ENCODE data around the gene TDP1. TPM values are rescaled to one million over a fixed set of nuclear protein-coding genes. Genes with fewer than 3 reads are reported as not detected.
"Not testable (repeated sequence)": the region's sequence is repeated elsewhere in the genome, so short reads cannot be mapped to it uniquely, and the experiment has no call there.

The TDP1 gene
- total RNA-seq, 2 experiments from 2014 or later: 65.9 to 75.3 TPM

DNA sequence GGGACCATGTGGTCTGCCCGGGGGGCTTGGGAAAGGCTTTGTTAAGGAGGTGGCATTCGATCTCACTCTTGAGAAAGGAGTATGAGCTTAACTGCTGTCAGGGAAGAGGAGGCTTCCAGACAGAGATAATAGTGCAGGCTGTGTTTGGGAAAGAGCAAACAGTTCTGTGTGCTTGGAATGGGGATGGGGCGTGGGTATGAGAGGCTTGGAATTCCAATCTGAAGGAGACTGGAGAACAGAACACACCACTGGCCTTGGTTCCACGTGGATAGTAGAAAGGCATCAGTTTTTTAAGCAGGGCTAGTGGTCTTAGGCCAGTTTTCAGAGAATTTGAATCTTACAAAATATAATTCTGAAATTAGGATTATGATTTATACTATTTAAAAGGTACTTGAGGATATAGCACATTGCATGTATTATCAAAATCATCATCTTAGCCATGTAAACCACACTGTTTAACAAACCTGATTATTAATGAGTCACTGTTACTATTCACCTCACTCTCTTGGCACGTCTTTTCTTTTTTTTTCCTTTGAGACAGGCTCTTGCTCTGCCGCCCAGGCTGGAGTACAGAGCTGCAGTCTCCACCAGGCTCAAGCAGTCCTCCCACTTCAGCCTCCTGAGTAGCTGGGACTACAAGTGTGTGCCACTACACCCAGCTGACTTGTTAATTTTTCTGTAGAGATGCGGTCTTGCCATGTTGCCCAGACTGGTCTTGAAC lies 67.6 kb downstream of the TDP1 start:
- no peak for DNase-seq (ENCODE audit: low spot score)
- Histone ChIP-seq H3K27ac (ENCODE audit: low read depth, low read length, poor library complexity, severe bottlenecking) (no peak overlapping the region), H4K20me1 (ENCODE audit: insufficient read depth, low read length) (no peaks in the 10 kb centered on the region), H3K79me2 (ENCODE audit: insufficient read depth, low read depth, low read length) (no peaks in the 10 kb centered on the region), H3K9me3 (ENCODE audit: low read length) (no peaks in the 10 kb centered on the region), H2AFZ (ENCODE audit: low read length) (no peak overlapping the region), H3K36me3 (ENCODE audit: insufficient read depth, low read length) (peaks cover 88% of the 10 kb centered on the region), H3K4me3 (ENCODE audit: low read depth, low read length, poor library complexity, severe bottlenecking) (no peak overlapping the region), H3K4me2 (ENCODE audit: low read length) (no peak overlapping the region), H3K9me2 (ENCODE audit: insufficient read depth, low read length) (no peaks in the 10 kb centered on the region), H3K4me1 (ENCODE audit: insufficient read depth, low read length, poor library complexity, severe bottlenecking) (no peaks in the 10 kb centered on the region)
- ChIA-PET POLR2A (no interaction called here), CTCF (ENCODE audit: unreplicated experiment) (no interaction called here)
- no TSS peak for BruUV-seq (replicated peaks)
- TF ChIP-seq EZH2phosphoT487 (IDR thresholded peaks at IDR 0.05; ENCODE audit: borderline replicate concordance, low read depth, low read length) (no peak), CTCF (conservative IDR thresholded peaks at IDR 0.05; ENCODE audit: low read length) (no peak)
- intact Hi-C loops (cut with micrococcal nuclease; ENCODE audit: unreplicated experiment): no loop called here

GRCh38 chr14:90024910-90025309 lies 69.2 kb downstream of the TDP1 start:
- peaks cover 83% of the 10 kb centered on the region for H3K36me3 ChIP-seq (ENCODE audit: insufficient read depth, low read length)
- CTCF ChIA-PET (ENCODE audit: unreplicated experiment): no interaction called here

GRCh38 chr14:90026608-90027007 lies 70.9 kb downstream of the TDP1 start:
- BruUV-seq (replicated peaks); H3K9me3 ChIP-seq (ENCODE audit: low read length); H4K20me1 ChIP-seq (ENCODE audit: insufficient read depth, low read length); H3K4me1 ChIP-seq (ENCODE audit: insufficient read depth, low read length, poor library complexity, severe bottlenecking); H3K4me2 ChIP-seq (ENCODE audit: low read length); CTCF ChIA-PET (ENCODE audit: unreplicated experiment); intact Hi-C loops (cut with micrococcal nuclease; ENCODE audit: unreplicated experiment); POLR2A ChIA-PET; H3K4me3 ChIP-seq (ENCODE audit: low read depth, low read length, poor library complexity, severe bottlenecking); DNase-seq (ENCODE audit: low spot score); H3K79me2 ChIP-seq (ENCODE audit: insufficient read depth, low read depth, low read length); H3K9me2 ChIP-seq (ENCODE audit: insufficient read depth, low read length); H3K27ac ChIP-seq (ENCODE audit: low read depth, low read length, poor library complexity, severe bottlenecking); H2AFZ ChIP-seq (ENCODE audit: low read length): not testable (repeated sequence)
- H3K36me3 ChIP-seq (ENCODE audit: insufficient read depth, low read length): peaks cover 82% of the 10 kb centered on the region

More at GRCh38 chr14:90024910-90025309, 69.2 kb downstream of the TDP1 start:
- no peak overlapping the region for H3K4me2 ChIP-seq (ENCODE audit: low read length)
- H3K4me1 ChIP-seq (ENCODE audit: insufficient read depth, low read length, poor library complexity, severe bottlenecking): no peaks in the 10 kb centered on the region
- POLR2A ChIA-PET: interaction anchor here (0.6 kb wide), 2 partner anchors 41 to 998 kb away, joined by 3 to 4 read pairs; no protein-coding TSS in a partner anchor
- TF ChIP-seq EZH2phosphoT487 (IDR thresholded peaks at IDR 0.05; ENCODE audit: borderline replicate concordance, low read depth, low read length): no peak
- TF ChIP-seq CTCF (conservative IDR thresholded peaks at IDR 0.05; ENCODE audit: low read length): no peak
- DNase-seq (ENCODE audit: low spot score): no peak
- H3K9me3 ChIP-seq (ENCODE audit: low read length): no peaks in the 10 kb centered on the region
- H3K79me2 ChIP-seq (ENCODE audit: insufficient read depth, low read depth, low read length): no peaks in the 10 kb centered on the region
- BruUV-seq (replicated peaks): no TSS peak
- intact Hi-C loops (cut with micrococcal nuclease; ENCODE audit: unreplicated experiment): no loop called here
- no peaks in the 10 kb centered on the region for H3K9me2 ChIP-seq (ENCODE audit: insufficient read depth, low read length)
- H3K27ac ChIP-seq (ENCODE audit: low read depth, low read length, poor library complexity, severe bottlenecking): no peak overlapping the region
- no peak overlapping the region for H2AFZ ChIP-seq (ENCODE audit: low read length)
- no peaks in the 10 kb centered on the region for H4K20me1 ChIP-seq (ENCODE audit: insufficient read depth, low read length)
- H3K4me3 ChIP-seq (ENCODE audit: low read depth, low read length, poor library complexity, severe bottlenecking): no peak overlapping the region
